ENCODE results near the gene RILPL2.

RILPL2 gene

DNA sequence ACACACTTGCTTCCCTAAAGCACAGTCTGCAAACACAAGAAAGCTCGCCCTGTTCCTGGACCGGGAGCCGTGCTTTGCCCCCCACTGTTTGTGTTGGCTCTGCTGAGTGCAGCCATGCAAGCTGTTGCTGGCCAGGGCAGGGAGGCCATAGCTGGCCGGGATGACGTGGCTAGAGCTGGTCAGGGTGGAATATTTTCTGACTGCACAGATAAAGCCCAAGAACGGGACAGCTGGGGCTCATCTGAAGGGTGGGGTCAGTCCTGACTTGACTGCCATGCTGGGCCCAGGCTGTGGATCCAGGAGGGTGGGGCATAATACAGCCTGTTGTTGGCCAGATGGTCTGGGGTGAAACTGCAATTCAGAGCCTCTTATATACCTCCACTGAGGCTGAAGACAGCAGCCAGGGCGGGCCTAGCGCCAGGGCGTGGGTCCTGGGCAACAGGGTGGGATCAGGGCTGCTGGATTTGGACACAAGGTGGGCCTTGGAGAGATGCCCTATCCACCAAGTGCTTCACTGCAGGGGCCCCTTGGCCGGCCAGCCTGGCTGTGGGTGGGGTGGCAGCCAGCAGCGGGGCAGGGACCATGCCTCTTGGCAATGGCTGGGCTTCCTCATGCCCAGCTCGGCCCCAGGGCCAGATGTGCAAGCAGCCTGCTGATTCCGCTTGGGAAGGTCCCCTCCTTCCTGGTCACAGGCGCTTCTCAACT lies 37.8 kb downstream of the RILPL2 start:
- no peak for ATAC-seq
- no peak for TF ChIP-seq ZNF565 (CRISPR knock-in tag; conservative IDR thresholded peaks at IDR 0.05; ENCODE audit: low read depth)
- TF ChIP-seq, protein P1, sequence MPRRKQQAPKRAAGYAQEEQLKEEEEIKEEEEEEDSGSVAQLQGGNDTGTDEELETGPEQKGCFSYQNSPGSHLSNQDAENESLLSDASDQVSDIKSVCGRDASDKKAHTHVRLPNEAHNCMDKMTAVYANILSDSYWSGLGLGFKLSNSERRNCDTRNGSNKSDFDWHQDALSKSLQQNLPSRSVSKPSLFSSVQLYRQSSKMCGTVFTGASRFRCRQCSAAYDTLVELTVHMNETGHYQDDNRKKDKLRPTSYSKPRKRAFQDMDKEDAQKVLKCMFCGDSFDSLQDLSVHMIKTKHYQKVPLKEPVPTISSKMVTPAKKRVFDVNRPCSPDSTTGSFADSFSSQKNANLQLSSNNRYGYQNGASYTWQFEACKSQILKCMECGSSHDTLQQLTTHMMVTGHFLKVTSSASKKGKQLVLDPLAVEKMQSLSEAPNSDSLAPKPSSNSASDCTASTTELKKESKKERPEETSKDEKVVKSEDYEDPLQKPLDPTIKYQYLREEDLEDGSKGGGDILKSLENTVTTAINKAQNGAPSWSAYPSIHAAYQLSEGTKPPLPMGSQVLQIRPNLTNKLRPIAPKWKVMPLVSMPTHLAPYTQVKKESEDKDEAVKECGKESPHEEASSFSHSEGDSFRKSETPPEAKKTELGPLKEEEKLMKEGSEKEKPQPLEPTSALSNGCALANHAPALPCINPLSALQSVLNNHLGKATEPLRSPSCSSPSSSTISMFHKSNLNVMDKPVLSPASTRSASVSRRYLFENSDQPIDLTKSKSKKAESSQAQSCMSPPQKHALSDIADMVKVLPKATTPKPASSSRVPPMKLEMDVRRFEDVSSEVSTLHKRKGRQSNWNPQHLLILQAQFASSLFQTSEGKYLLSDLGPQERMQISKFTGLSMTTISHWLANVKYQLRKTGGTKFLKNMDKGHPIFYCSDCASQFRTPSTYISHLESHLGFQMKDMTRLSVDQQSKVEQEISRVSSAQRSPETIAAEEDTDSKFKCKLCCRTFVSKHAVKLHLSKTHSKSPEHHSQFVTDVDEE (CRISPR knock-in tag; IDR thresholded peaks at IDR 0.05), result no peak
- TF ChIP-seq ISL1 (CRISPR knock-in tag; IDR thresholded peaks at IDR 0.05), result no peak
- TF ChIP-seq ZFP30 (CRISPR knock-in tag; IDR thresholded peaks at IDR 0.05), result no peak
- TF ChIP-seq TOX (CRISPR knock-in tag; IDR thresholded peaks at IDR 0.05; ENCODE audit: borderline replicate concordance), result no peak
- no peak for TF ChIP-seq ZC3H10 (CRISPR knock-in tag; IDR thresholded peaks at IDR 0.05)
- no peak for TF ChIP-seq BACH2 (CRISPR knock-in tag; IDR thresholded peaks at IDR 0.05; ENCODE audit: borderline replicate concordance)
- no peak for TF ChIP-seq ZFP3 (CRISPR knock-in tag; IDR thresholded peaks at IDR 0.05)
- TF ChIP-seq ESRRG (CRISPR knock-in tag; IDR thresholded peaks at IDR 0.05), result no peak
- TF ChIP-seq, protein P2, sequence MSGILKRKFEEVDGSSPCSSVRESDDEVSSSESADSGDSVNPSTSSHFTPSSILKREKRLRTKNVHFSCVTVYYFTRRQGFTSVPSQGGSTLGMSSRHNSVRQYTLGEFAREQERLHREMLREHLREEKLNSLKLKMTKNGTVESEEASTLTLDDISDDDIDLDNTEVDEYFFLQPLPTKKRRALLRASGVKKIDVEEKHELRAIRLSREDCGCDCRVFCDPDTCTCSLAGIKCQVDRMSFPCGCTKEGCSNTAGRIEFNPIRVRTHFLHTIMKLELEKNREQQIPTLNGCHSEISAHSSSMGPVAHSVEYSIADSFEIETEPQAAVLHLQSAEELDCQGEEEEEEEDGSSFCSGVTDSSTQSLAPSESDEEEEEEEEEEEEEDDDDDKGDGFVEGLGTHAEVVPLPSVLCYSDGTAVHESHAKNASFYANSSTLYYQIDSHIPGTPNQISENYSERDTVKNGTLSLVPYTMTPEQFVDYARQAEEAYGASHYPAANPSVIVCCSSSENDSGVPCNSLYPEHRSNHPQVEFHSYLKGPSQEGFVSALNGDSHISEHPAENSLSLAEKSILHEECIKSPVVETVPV (CRISPR knock-in tag; IDR thresholded peaks at IDR 0.05), result no peak
- TF ChIP-seq ZNF70 (CRISPR knock-in tag; IDR thresholded peaks at IDR 0.05), result no peak
- TF ChIP-seq CSDC2 (CRISPR knock-in tag; IDR thresholded peaks at IDR 0.05), result no peak

DNA sequence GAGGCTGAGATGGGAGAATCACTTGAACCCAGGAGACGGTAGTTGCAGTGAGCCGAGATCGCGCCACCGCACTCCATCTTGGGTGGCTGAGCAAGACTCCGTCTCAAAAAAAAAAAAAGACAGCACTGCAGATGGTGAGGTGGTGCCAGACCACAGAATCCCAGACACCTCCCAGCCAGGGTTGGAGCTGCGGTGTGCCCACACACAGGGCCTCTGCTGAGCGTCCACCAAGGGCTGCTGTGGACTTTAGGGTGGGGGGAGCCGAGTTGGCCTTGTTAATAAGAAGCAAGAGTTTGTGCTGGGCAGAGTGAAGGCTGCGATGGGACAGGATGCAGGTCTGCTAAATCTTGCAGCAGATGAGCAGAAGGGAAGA lies 38.3 kb downstream of the RILPL2 start:
- no peak for TF ChIP-seq ZFP30 (CRISPR knock-in tag; IDR thresholded peaks at IDR 0.05)
- TF ChIP-seq OSR1 (CRISPR knock-in tag; IDR thresholded peaks at IDR 0.05), result no peak
- no peak for TF ChIP-seq PPARA (CRISPR knock-in tag; IDR thresholded peaks at IDR 0.05; ENCODE audit: borderline replicate concordance)
- TF ChIP-seq ISL1 (CRISPR knock-in tag; IDR thresholded peaks at IDR 0.05), result no peak
- TF ChIP-seq, protein P1 (CRISPR knock-in tag; IDR thresholded peaks at IDR 0.05), result no peak
- TF ChIP-seq ZFP3 (CRISPR knock-in tag; IDR thresholded peaks at IDR 0.05), result no peak
- TF ChIP-seq, protein P3, sequence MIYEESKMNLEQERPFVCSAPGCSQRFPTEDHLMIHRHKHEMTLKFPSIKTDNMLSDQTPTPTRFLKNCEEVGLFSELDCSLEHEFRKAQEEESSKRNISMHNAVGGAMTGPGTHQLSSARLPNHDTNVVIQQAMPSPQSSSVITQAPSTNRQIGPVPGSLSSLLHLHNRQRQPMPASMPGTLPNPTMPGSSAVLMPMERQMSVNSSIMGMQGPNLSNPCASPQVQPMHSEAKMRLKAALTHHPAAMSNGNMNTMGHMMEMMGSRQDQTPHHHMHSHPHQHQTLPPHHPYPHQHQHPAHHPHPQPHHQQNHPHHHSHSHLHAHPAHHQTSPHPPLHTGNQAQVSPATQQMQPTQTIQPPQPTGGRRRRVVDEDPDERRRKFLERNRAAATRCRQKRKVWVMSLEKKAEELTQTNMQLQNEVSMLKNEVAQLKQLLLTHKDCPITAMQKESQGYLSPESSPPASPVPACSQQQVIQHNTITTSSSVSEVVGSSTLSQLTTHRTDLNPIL (CRISPR knock-in tag; IDR thresholded peaks at IDR 0.05; ENCODE audit: low read depth), result no peak
- TF ChIP-seq RARB (CRISPR knock-in tag; IDR thresholded peaks at IDR 0.05), result no peak
- no peak for TF ChIP-seq TCF4 (CRISPR knock-in tag; IDR thresholded peaks at IDR 0.05; ENCODE audit: borderline replicate concordance)
- TF ChIP-seq, protein P4, sequence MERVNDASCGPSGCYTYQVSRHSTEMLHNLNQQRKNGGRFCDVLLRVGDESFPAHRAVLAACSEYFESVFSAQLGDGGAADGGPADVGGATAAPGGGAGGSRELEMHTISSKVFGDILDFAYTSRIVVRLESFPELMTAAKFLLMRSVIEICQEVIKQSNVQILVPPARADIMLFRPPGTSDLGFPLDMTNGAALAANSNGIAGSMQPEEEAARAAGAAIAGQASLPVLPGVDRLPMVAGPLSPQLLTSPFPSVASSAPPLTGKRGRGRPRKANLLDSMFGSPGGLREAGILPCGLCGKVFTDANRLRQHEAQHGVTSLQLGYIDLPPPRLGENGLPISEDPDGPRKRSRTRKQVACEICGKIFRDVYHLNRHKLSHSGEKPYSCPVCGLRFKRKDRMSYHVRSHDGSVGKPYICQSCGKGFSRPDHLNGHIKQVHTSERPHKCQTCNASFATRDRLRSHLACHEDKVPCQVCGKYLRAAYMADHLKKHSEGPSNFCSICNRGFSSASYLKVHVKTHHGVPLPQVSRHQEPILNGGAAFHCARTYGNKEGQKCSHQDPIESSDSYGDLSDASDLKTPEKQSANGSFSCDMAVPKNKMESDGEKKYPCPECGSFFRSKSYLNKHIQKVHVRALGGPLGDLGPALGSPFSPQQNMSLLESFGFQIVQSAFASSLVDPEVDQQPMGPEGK (CRISPR knock-in tag; IDR thresholded peaks at IDR 0.05; ENCODE audit: borderline replicate concordance), result no peak
- TF ChIP-seq ZNF565 (CRISPR knock-in tag; conservative IDR thresholded peaks at IDR 0.05; ENCODE audit: low read depth), result no peak
- no peak for TF ChIP-seq BACH2 (CRISPR knock-in tag; IDR thresholded peaks at IDR 0.05; ENCODE audit: borderline replicate concordance)
- TF ChIP-seq TOX (CRISPR knock-in tag; IDR thresholded peaks at IDR 0.05; ENCODE audit: borderline replicate concordance), result no peak
- TF ChIP-seq GLIS3 (CRISPR knock-in tag; IDR thresholded peaks at IDR 0.05), result no peak
- no peak for TF ChIP-seq ZNF8 (CRISPR knock-in tag; IDR thresholded peaks at IDR 0.05)
- no peak for TF ChIP-seq ARNTL (CRISPR knock-in tag; IDR thresholded peaks at IDR 0.05; ENCODE audit: borderline replicate concordance, low read depth)
- TF ChIP-seq ZC3H10 (CRISPR knock-in tag; IDR thresholded peaks at IDR 0.05), result no peak
- TF ChIP-seq, protein P5, sequence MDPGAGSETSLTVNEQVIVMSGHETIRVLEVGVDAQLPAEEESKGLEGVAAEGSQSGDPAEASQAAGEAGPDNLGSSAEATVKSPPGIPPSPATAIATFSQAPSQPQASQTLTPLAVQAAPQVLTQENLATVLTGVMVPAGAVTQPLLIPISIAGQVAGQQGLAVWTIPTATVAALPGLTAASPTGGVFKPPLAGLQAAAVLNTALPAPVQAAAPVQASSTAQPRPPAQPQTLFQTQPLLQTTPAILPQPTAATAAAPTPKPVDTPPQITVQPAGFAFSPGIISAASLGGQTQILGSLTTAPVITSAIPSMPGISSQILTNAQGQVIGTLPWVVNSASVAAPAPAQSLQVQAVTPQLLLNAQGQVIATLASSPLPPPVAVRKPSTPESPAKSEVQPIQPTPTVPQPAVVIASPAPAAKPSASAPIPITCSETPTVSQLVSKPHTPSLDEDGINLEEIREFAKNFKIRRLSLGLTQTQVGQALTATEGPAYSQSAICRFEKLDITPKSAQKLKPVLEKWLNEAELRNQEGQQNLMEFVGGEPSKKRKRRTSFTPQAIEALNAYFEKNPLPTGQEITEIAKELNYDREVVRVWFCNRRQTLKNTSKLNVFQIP (CRISPR knock-in tag; IDR thresholded peaks at IDR 0.05; ENCODE audit: borderline replicate concordance, low read depth), result no peak
- TF ChIP-seq CSDC2 (CRISPR knock-in tag; IDR thresholded peaks at IDR 0.05), result no peak
- no peak for TF ChIP-seq ESRRG (CRISPR knock-in tag; IDR thresholded peaks at IDR 0.05)
- ATAC-seq, result no peak

Measured in SK-N-SH treated with all-trans-retinoic acid at 6 μM for 48 hours (cell line).